Esophagus (tissue), 2 donors: ENCODE results near the gene SYCP2. TPM values are rescaled to one million over a fixed set of nuclear protein-coding genes. Genes with fewer than 3 reads are reported as not detected.
"Not testable (repeated sequence)": the region's sequence is repeated elsewhere in the genome, so short reads cannot be mapped to it uniquely, and the experiment has no call there.

Experiments used
- H3K27ac ChIP-seq, 2 donors: one replicate each; pipeline ENCODE4 v1.5.1; 2013; ENCODE audit warnings: low read depth in 2 of 2, mild to moderate bottlenecking in 2 of 2, inconsistent platforms in 1 of 2, low read length in 1 of 2, moderate library complexity in 1 of 2
- H3K27me3 ChIP-seq, 2 donors: one replicate each; pipeline ENCODE4 v1.6.1; 2013; ENCODE audit warnings: low read length in 2 of 2, control low read depth in 1 of 2, mild to moderate bottlenecking in 1 of 2; ENCODE audit not compliant: insufficient read depth in 2 of 2, control insufficient read depth in 1 of 2
- H3K36me3 ChIP-seq, 2 donors: one replicate each; pipeline ENCODE4 v1.6.1; 2013; ENCODE audit warnings: low read length in 1 of 2; ENCODE audit not compliant: control insufficient read depth in 2 of 2, insufficient read depth in 2 of 2
- H3K4me1 ChIP-seq, 2 donors: one replicate each; pipeline ENCODE4 v1.6.1; 2013; ENCODE audit warnings: low read length in 1 of 2; ENCODE audit not compliant: control insufficient read depth in 2 of 2, insufficient read depth in 2 of 2
- H3K4me3 ChIP-seq, 2 donors: one replicate each; pipeline ENCODE4 v1.5.1; 2013; ENCODE audit warnings: low read length in 2 of 2, mild to moderate bottlenecking in 2 of 2, low read depth in 1 of 2, moderate library complexity in 1 of 2
- H3K9me3 ChIP-seq, 2 donors: one replicate each; pipeline ENCODE4 v1.6.1; 2013; ENCODE audit warnings: mild to moderate bottlenecking in 2 of 2, low read depth in 1 of 2, low read length in 1 of 2, moderate library complexity in 1 of 2; ENCODE audit not compliant: control insufficient read depth in 2 of 2, insufficient read depth in 1 of 2
- WGBS, 2 donors: extraction: QIAGEN DNeasy Blood & Tissue Kit; methylation state at CpG; one replicate each; pipeline ENCODE4 v1.1.7; 2013; 5-methylcytosine and 5-hydroxymethylcytosine counted together
- polyA plus RNA-seq, 2 donors: library from polyadenylated mRNA; stranded (reverse); fragments of 200-250 nt; gene quantifications; one replicate each; pipeline ENCODE4 v1.2.3, GENCODE V29; 2013
- donor health status: healthy with polysubstance abuse.
- donor health status: Bipolar disorder and iron deficiency.

The SYCP2 gene
- polyA plus RNA-seq, 2 donors, result 0.56 to 1.1 TPM

DNA sequence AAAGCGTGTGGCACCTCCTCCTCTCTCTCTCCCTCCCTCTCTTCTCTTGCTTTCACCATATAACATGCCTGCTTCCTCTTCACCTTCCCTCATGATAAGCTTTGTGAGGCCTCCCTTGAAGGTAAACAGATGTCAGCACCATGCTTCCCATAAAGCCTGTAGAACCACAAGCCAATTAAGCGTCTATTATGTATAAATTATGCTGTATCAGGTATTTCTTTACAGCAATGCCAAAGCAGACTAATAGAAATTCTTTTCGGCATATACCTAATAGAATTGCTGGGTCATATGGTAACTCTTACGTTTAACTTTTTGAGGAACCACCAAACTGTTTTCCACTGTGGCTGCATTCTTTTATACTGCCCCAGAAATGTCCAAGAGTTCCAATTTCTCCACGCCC lies 75.0 kb downstream of the SYCP2 start:
- Histone ChIP-seq H3K27ac (no peak overlapping the region), H3K4me1 (no peaks in the 10 kb centered on the region), H3K36me3 (no peaks in the 10 kb centered on the region), H3K4me3 (no peak overlapping the region), H3K27me3 (no peaks in the 10 kb centered on the region), H3K9me3 (no peaks in the 10 kb centered on the region)
- 88 to 90% methylated on average over 5 of the region's 5 CpGs for WGBS, 2 donors

- Histone ChIP-seq H3K27me3 (no peaks in the 10 kb centered on the region), H3K9me3 (no peaks in the 10 kb centered on the region), H3K4me1 (no peaks in the 10 kb centered on the region), H3K4me3 (no peak overlapping the region), H3K27ac (no peak overlapping the region), H3K36me3 (no peaks in the 10 kb centered on the region)
- WGBS, 2 donors, result 90 to 95% methylated on average over 2 of the region's 2 CpGs
Measured at GRCh38 chr20:59857966-59858365, 75.5 kb downstream of the SYCP2 start.

DNA sequence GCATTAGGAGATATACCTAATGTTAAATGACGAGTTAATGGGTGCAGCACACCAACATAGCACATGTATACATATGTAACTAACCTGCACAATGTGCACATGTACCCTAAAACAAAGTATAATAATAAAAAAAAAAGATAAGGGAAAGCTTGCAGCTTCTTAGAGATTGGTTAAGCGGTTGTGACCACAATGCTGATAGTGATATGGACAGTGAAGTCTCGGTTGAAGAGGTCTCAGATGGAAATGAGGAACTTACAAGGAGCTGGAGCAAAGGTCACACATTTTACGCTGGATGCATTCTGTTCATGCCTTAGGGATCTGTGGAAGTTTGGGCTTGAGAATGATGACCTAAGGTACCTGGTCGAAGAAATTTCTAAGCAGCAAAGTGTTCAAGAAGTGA lies 76.5 kb downstream of the SYCP2 start:
- not testable (repeated sequence) for H3K9me3 ChIP-seq, H3K4me3 ChIP-seq, H3K36me3 ChIP-seq, H3K4me1 ChIP-seq, H3K27ac ChIP-seq, H3K27me3 ChIP-seq
- WGBS, 2 donors, result 89 to 95% methylated on average over 5 of the region's 5 CpGs

DNA sequence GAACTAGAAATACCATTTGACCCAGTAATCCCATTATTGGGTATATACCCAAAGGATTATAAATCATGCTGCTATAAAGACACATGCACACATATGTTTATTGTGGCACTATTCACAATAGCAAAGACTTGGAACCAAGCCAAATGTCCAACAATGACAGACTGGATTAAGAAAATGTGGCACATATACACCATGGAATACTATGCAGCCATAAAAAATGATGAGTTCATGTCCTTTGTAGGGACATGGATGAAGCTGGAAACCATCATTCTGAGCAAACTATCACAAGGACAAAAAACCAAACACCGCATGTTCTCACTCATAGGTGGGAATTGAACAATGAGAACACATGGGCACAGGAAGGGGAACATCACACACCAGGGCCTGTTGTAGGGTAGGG lies 76.9 kb downstream of the SYCP2 start:
- H3K27ac ChIP-seq, H3K4me3 ChIP-seq, H3K9me3 ChIP-seq, H3K36me3 ChIP-seq, H3K4me1 ChIP-seq, H3K27me3 ChIP-seq: not testable (repeated sequence)
- 100% methylated on average over 1 of the region's 1 CpG; no CpG with 5 or more reads in 1 of the 2 donors for WGBS, 2 donors

GRCh38 chr20:59850018-59850641 lies 83.3 kb downstream of the SYCP2 start:
- Histone ChIP-seq H3K9me3 (no peaks in the 10 kb centered on the region), H3K27ac (no peak overlapping the region), H3K36me3 (no peaks in the 10 kb centered on the region), H3K4me1 (no peaks in the 10 kb centered on the region), H3K4me3 (no peak overlapping the region), H3K27me3 (no peaks in the 10 kb centered on the region)
- WGBS, 2 donors, result 63 to 70% methylated on average over 7 of the region's 7 CpGs

GRCh38 chr20:59848182-59848581 lies 85.3 kb downstream of the SYCP2 start:
- Histone ChIP-seq H3K9me3 (no peaks in the 10 kb centered on the region), H3K36me3 (no peaks in the 10 kb centered on the region), H3K27me3 (no peaks in the 10 kb centered on the region), H3K4me1 (no peaks in the 10 kb centered on the region), H3K4me3 (no peak overlapping the region), H3K27ac (no peak overlapping the region)
- WGBS, 2 donors, result 47 to 77% methylated on average over 2 of the region's 2 CpGs

DNA sequence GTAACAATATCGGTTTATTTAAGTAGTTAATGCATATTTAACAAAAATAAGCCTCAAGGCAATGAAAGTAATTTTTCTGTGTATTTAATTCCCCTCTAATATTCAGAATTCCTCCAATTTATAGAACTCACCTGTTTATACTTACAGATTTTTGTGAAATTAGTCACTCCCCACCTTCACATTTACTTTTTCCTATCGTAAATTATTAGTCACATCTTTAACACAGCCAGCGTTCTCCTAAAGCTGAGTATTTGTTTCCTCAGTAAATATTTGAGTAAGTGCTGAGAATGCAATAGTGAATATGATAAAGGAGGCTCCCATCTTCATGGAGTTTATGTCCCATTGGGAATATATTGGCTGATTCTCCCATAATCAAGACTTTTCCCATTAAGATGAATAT lies 88.0 kb downstream of the SYCP2 start:
- H3K27ac ChIP-seq, result no peak overlapping the region
- H3K4me3 ChIP-seq, result no peak overlapping the region
- 70 to 82% methylated on average over 3 of the region's 3 CpGs for WGBS, 2 donors
- no peaks in the 10 kb centered on the region for H3K36me3 ChIP-seq
- no peaks in the 10 kb centered on the region for H3K4me1 ChIP-seq
- H3K27me3 ChIP-seq, result no peaks in the 10 kb centered on the region
- H3K9me3 ChIP-seq, result no peaks in the 10 kb centered on the region

GRCh38 chr20:59839400-59839799 lies 94.0 kb downstream of the SYCP2 start:
- 87% methylated on average over 5 of the region's 5 CpGs for WGBS, 2 donors
- no peaks in the 10 kb centered on the region for H3K36me3 ChIP-seq
- no peak overlapping the region for H3K4me3 ChIP-seq
- no peaks in the 10 kb centered on the region for H3K27me3 ChIP-seq
- peaks cover 0 to 3% of the 10 kb centered on the region in 2 donors for H3K4me1 ChIP-seq
- no peaks in the 10 kb centered on the region for H3K9me3 ChIP-seq
- no peak overlapping the region for H3K27ac ChIP-seq

DNA sequence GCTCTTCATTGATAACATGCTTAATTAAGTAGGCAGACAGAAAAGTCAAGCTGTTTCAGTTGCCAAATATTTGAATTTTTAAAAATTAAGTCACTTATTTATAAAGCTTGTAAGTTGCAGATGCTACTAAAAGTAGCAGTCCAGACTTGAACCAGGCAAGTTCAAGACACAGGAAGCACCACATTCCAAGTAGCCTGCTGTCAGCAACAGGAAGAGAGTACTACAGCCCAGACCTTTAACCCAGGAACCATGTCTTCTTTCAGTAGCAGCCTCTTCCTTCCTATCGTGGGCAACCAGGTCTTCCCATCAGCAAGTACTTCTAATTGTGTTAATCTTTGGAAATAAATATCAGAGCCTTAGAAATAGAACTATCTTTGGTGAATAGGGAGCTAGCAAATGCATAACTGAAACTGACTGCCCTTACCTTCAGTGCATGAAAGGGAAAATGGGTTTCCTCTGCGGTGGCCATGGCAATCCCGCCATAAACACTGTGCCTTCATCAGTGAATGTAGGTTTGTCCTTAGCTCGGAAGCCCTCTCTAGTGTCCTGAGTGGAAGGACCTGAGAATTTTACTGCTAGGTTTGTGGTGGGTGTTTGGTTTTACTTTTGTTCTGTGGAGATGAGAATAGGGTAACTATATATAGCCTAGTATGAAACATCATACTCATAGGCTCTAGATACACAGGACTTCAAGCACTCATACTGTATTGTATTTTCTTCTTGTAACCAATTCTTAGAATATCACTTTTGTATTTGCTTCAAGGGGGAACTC lies 95.6 kb downstream of the SYCP2 start:
- H3K36me3 ChIP-seq, result no peaks in the 10 kb centered on the region
- H3K27me3 ChIP-seq, result no peaks in the 10 kb centered on the region
- no peak overlapping the region for H3K4me3 ChIP-seq
- no peak overlapping the region for H3K27ac ChIP-seq
- no peaks in the 10 kb centered on the region for H3K9me3 ChIP-seq
- H3K4me1 ChIP-seq, result peaks cover 0 to 3% of the 10 kb centered on the region in 2 donors
- 80 to 84% methylated on average over 4 of the region's 4 CpGs for WGBS, 2 donors

DNA sequence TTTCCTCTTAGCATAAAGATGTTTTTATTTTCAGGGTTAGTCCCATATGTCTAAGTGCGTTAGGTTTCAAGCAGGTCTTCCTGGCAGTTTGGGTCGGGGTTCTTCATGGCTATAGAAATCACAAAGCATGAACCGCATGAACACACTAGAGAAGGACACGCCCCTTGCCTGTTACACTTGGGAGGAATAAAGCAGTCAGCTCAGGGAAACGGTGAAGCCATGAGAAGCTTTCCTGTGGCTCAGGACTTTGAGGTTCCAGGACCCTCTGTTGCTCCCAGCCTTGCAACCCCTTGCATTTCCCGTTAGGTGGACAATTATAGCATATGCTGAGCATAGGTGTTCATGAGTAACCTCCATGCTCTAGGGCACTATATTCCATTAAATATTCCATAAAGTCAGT lies 96.7 kb downstream of the SYCP2 start:
- Histone ChIP-seq H3K27ac (no peak overlapping the region), H3K9me3 (no peaks in the 10 kb centered on the region), H3K4me3 (no peak overlapping the region), H3K4me1 (peaks cover 2 to 3% of the 10 kb centered on the region in 2 donors), H3K27me3 (no peaks in the 10 kb centered on the region), H3K36me3 (no peaks in the 10 kb centered on the region)
- 32 to 41% methylated on average over 6 of the region's 6 CpGs for WGBS, 2 donors
